GM12878 (cell line): ENCODE data around the gene ANTXR1. TPM values are rescaled to one million over a fixed set of nuclear protein-coding genes. Genes with fewer than 3 reads are reported as not detected.

Experiments used
- ATAC-seq: fragments of 200-7000 bp; cut with Tn5 transposase; 3 replicates; pipeline ENCODE4 v1.9.1; 2020; ENCODE audit warnings: mild to moderate bottlenecking, moderate library complexity
- BruUV-seq: library from RNA; stranded (reverse); fragments of 400-500 nt; replicated peaks from 2 replicates; lab custom pipeline; 2021; lab: Mats Ljungman, UMichigan
- CTCF ChIA-PET: fragments of 300-600 bp; sonication (Branson Sonifier 250); formaldehyde crosslinking; extraction: SDS; loops from one replicate; lab custom pipeline; 2021; ENCODE audit warnings: inconsistent platforms; lab: Yijun Ruan, JAX
- POLR2A ChIA-PET: fragments of 350-600 bp; formaldehyde crosslinking; extraction: SDS; loops from one replicate; lab custom pipeline; 2021; ENCODE audit warnings: inconsistent platforms; lab: Charles Lee
- RAD21 ChIA-PET: fragments of 300-600 bp; sonication (Branson Sonifier 250); formaldehyde crosslinking; loops from one replicate; lab custom pipeline; 2023; ENCODE audit warnings: antibody characterized with exemption; ENCODE audit not compliant: unreplicated experiment; lab: Charles Lee
- SMC1A ChIA-PET: fragments of 300-600 bp; sonication (Branson Sonifier 250); formaldehyde crosslinking; loops from one replicate; lab custom pipeline; 2023; ENCODE audit not compliant: unreplicated experiment, uncharacterized antibody; lab: Charles Lee
- DNase-seq: peaks from one replicate; pipeline ENCODE4 v3.0.0-alpha.2; 2011; ENCODE audit warnings: low read depth, low spot score
- FAIRE-seq: peaks from 3 replicates; lab custom pipeline; 2011; peaks lifted over from hg19 to GRCh38; lab: Jason Lieb, UNC
- H2AFZ ChIP-seq: 2 replicates; pipeline ENCODE4 v1.6.0; 2011; ENCODE audit warnings: low read depth, low read length, control low read depth; ENCODE audit not compliant: control insufficient read depth
- H3K27ac ChIP-seq: 2 replicates; pipeline ENCODE4 v1.5.1; 2011; ENCODE audit warnings: control low read depth; ENCODE audit not compliant: control insufficient read depth, insufficient read depth
- H3K27me3 ChIP-seq, 2 experiments: replicated peaks in 1 of 2; 2 replicates each; pipeline versions ENCODE4 v1.6.0 to v1.6.1; 2011; ENCODE audit warnings: low read length in 1 of 2; ENCODE audit not compliant: control insufficient read depth in 2 of 2, insufficient read depth in 2 of 2
- H3K36me3 ChIP-seq, 2 experiments: 2 replicates each; pipeline ENCODE4 v1.5.1; 2011; ENCODE audit warnings: low read length in 1 of 2; ENCODE audit not compliant: control insufficient read depth in 2 of 2, insufficient read depth in 2 of 2
- H3K4me1 ChIP-seq: 2 replicates; pipeline ENCODE4 v1.6.1; 2011; ENCODE audit warnings: mild to moderate bottlenecking, low read length, moderate library complexity, mixed read lengths; ENCODE audit not compliant: control insufficient read depth, insufficient read depth
- H3K4me2 ChIP-seq: 2 replicates; pipeline ENCODE4 v1.6.0; 2011; ENCODE audit warnings: control low read depth; ENCODE audit not compliant: control insufficient read depth, insufficient read depth
- H3K4me3 ChIP-seq: fragments of 200-600 bp; sonication (generic); 2 replicates; pipeline ENCODE4 v1.5.1; 2016
- H3K79me2 ChIP-seq: 2 replicates; pipeline ENCODE4 v1.6.0; 2011; ENCODE audit warnings: low read length; ENCODE audit not compliant: control insufficient read depth, insufficient read depth
- H3K9ac ChIP-seq: 2 replicates; pipeline ENCODE4 v1.8.0; 2011; ENCODE audit warnings: low read length, control low read depth, mixed read lengths; ENCODE audit not compliant: control insufficient read depth, insufficient read depth
- H3K9me3 ChIP-seq: replicated peaks from 3 replicates; pipeline ENCODE4 v1.5.1; 2011; ENCODE audit warnings: mild to moderate bottlenecking, low read length; ENCODE audit not compliant: control insufficient read depth, insufficient read depth
- H4K20me1 ChIP-seq: 2 replicates; pipeline ENCODE4 v1.6.0; 2011; ENCODE audit not compliant: control insufficient read depth, insufficient read depth
- CBX5 ChIP-seq: sonication (generic); IDR thresholded peaks from 2 replicates; pipeline ENCODE4 v1.6.1; 2016; ENCODE audit warnings: low read depth, moderate library complexity, mild to moderate bottlenecking, inconsistent platforms
- LARP7 ChIP-seq: fragments of 450-650 bp; IDR thresholded peaks from 2 replicates; pipeline ENCODE4 v1.6.1; 2017; ENCODE audit warnings: mild to moderate bottlenecking
- POLR2A ChIP-seq: IDR thresholded peaks from 2 replicates; pipeline ENCODE4 v1.6.1; 2011; ENCODE audit warnings: low read depth, mild to moderate bottlenecking, low read length
- POLR2AphosphoS5 ChIP-seq: IDR thresholded peaks from 2 replicates; pipeline ENCODE4 v1.6.1; 2011; ENCODE audit warnings: mild to moderate bottlenecking, low read length, inconsistent platforms
- SMAD5 ChIP-seq: IDR thresholded peaks from 2 replicates; pipeline ENCODE4 v1.6.1; 2016; ENCODE audit warnings: antibody characterized with exemption, low read depth
- SREBF1 ChIP-seq: IDR thresholded peaks from 2 replicates; pipeline ENCODE4 v1.6.1; 2012; ENCODE audit warnings: mild to moderate bottlenecking, low read length
- WGBS: methylation state at CpG from one replicate; pipeline ENCODE4 v1.1.6; 2016; ENCODE audit warnings: low lambda C conversion rate; ENCODE audit not compliant: insufficient replicate concordance, insufficient coverage; ENCODE audit errors: missing lambda C conversion rate; 5-methylcytosine and 5-hydroxymethylcytosine counted together
- in situ Hi-C: fragments of 300-500 bp; cut with MboI; formaldehyde crosslinking; loops from 9 replicates; pipeline ENCODE4 v1.14.3; 2018; ENCODE audit warnings: mixed read lengths
- intact Hi-C: fragments of 100-400 bp; cut with micrococcal nuclease; formaldehyde crosslinking; loops from one replicate; pipeline ENCODE4 v1.14.2; 2022; ENCODE audit not compliant: unreplicated experiment
- polyA plus RNA-seq, 11 experiments: library from polyadenylated mRNA; depleted of rRNA in 4 of 11; unstranded in 6 of 11; stranded (reverse) in 5 of 11; fragments of >200 nt; fragmentation: Nextera tagmentation in 4 of 11; fragmentation: Illumina TruSeq in 1 of 11; extraction: Ambion mirVana in 4 of 11; extraction: Trizol in 1 of 11; gene quantifications; 1 replicate in 1 of 11; 2 replicates in 10 of 11; pipeline versions ENCODE4 v1.2.1 to v1.2.3, GENCODE V29; 2011 to 2016; ENCODE audit warnings: inconsistent platforms in 2 of 11, missing spikeins in 2 of 11, low read depth in 1 of 11
- total RNA-seq, 4 experiments: library from RNA; depleted of rRNA in 3 of 4; stranded (reverse); fragments of >200 nt in 3 of 4; fragmentation: Illumina TruSeq in 1 of 4; extraction: Trizol in 1 of 4; gene quantifications; 2 replicates each; pipeline versions ENCODE4 v1.2.1 to v1.2.3, GENCODE V29; 2013 to 2021
- TF ChIP-seq, protein P1 (sequence below): fragments of 450-650 bp; IDR thresholded peaks from 2 replicates; pipeline ENCODE4 v1.6.1; 2017; ENCODE audit warnings: mild to moderate bottlenecking, moderate library complexity
- TF ChIP-seq, protein P2 (sequence below): IDR thresholded peaks from 2 replicates; pipeline ENCODE4 v1.6.1; 2012; ENCODE audit warnings: low read depth, low read length, improper control_type of control experiment
- TF ChIP-seq, protein P3 (sequence below): fragments of 450-650 bp; IDR thresholded peaks from 2 replicates; pipeline ENCODE4 v1.6.1; 2017; ENCODE audit warnings: low read depth, mild to moderate bottlenecking, moderate library complexity

The ANTXR1 gene
- total and polyA plus RNA-seq, 10 of the 15 experiments (the other 5 are each of a cell fraction or from before 2014, with no cell fraction given): 0.09 to 0.26 TPM; not detected in 8

- H2AFZ ChIP-seq: no peak overlapping the region
- TF ChIP-seq POLR2A: no peak
- TF ChIP-seq SMAD5: no peak
- TF ChIP-seq POLR2AphosphoS5: no peak
- TF ChIP-seq, all 136 proteins: peak for 0
- Histone ChIP-seq H3K4me3 (no peak overlapping the region), H3K9ac (no peak overlapping the region), H3K79me2 (no peaks in the 10 kb centered on the region), H3K4me1 (no peaks in the 10 kb centered on the region), H3K9me3 (no peaks in the 10 kb centered on the region), H3K27me3 (peaks cover 0 to 8% of the 10 kb centered on the region in 2 experiments; a peak in 2 of 4 replicates), H4K20me1 (no peaks in the 10 kb centered on the region), H3K36me3 (no peaks in the 10 kb centered on the region), H3K4me2 (no peak overlapping the region), H3K27ac (no peak overlapping the region)
- in situ Hi-C loops: no loop called here
- no peak for ATAC-seq
- ChIA-PET CTCF (interaction anchor here (0.6 kb wide), 1 partner anchor 1131 kb away, joined by 3 read pairs; no protein-coding TSS in a partner anchor), SMC1A (no interaction called here), POLR2A (no interaction called here), RAD21 (no interaction called here)
- WGBS: 21% methylated on average over 16 of the region's 16 CpGs
- no TSS peak for BruUV-seq
- DNase-seq: no peak
- FAIRE-seq: no peak
- intact Hi-C loops: no loop called here
These were observed 164.2 kb downstream of the ANTXR1 start for GRCh38 chr2:69177063-69177771.

DNA sequence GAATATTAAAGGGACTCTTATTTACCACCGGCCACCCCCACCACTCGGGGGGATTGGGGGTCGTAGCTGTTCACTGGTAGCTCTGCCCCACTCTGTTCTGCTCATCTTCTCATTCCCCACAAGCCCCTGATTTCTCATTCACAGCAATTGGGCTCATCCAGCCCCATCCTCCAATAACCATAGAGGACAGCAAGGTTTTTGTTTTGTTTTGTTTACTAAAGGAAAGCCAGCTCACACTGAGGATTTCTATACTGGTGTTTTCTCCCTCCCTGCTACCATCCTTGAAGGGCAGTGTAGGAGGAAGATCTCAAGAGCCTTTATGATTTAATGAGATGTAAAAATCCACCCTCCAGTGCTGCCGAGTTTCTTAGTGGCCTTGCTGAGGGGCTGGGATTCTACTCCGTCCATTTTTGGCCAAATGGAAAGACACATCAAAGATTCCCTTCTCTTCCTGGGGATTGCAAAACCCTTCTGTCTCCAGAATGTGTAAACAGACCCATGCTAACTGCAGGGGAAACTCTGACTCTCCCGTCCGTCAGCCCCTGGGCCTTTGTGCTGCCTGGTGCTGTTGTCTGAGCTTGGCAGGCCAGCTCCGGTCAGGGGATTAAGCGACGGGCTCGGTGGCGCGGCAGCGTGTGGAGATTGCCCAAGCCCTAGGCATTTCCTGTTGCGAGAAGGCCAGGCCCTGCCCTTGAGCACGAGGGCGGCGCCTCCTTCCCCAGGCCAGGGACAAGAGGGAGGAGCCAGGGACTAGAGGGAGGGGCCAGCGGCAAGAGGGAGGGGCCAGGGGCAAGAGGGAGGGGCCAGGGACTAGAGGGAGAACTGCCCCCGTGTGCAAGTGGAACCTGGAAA lies 165.0 kb downstream of the ANTXR1 start:
- no peak for ATAC-seq
- no peak overlapping the region for H3K4me2 ChIP-seq
- no peak overlapping the region for H3K4me3 ChIP-seq
- no peaks in the 10 kb centered on the region for H4K20me1 ChIP-seq
- DNase-seq: no peak
- RAD21 ChIA-PET: no interaction called here
- 38% methylated on average over 19 of the region's 20 CpGs for WGBS
- no peak overlapping the region for H3K9ac ChIP-seq
- H3K79me2 ChIP-seq: no peaks in the 10 kb centered on the region
- POLR2A ChIA-PET: no interaction called here
- intact Hi-C loops (no loop called here), in situ Hi-C loops (no loop called here)
- SMC1A ChIA-PET: no interaction called here
- H3K27me3 ChIP-seq: peaks cover 0 to 8% of the 10 kb centered on the region in 2 experiments; a peak in 2 of 4 replicates
- H3K36me3 ChIP-seq: no peaks in the 10 kb centered on the region
- no peak for FAIRE-seq
- BruUV-seq: no TSS peak
- no peak overlapping the region for H2AFZ ChIP-seq
- CTCF ChIA-PET: no interaction called here
- H3K27ac ChIP-seq: no peak overlapping the region
- H3K9me3 ChIP-seq: no peaks in the 10 kb centered on the region
- no peaks in the 10 kb centered on the region for H3K4me1 ChIP-seq
- TF ChIP-seq, protein P1, sequence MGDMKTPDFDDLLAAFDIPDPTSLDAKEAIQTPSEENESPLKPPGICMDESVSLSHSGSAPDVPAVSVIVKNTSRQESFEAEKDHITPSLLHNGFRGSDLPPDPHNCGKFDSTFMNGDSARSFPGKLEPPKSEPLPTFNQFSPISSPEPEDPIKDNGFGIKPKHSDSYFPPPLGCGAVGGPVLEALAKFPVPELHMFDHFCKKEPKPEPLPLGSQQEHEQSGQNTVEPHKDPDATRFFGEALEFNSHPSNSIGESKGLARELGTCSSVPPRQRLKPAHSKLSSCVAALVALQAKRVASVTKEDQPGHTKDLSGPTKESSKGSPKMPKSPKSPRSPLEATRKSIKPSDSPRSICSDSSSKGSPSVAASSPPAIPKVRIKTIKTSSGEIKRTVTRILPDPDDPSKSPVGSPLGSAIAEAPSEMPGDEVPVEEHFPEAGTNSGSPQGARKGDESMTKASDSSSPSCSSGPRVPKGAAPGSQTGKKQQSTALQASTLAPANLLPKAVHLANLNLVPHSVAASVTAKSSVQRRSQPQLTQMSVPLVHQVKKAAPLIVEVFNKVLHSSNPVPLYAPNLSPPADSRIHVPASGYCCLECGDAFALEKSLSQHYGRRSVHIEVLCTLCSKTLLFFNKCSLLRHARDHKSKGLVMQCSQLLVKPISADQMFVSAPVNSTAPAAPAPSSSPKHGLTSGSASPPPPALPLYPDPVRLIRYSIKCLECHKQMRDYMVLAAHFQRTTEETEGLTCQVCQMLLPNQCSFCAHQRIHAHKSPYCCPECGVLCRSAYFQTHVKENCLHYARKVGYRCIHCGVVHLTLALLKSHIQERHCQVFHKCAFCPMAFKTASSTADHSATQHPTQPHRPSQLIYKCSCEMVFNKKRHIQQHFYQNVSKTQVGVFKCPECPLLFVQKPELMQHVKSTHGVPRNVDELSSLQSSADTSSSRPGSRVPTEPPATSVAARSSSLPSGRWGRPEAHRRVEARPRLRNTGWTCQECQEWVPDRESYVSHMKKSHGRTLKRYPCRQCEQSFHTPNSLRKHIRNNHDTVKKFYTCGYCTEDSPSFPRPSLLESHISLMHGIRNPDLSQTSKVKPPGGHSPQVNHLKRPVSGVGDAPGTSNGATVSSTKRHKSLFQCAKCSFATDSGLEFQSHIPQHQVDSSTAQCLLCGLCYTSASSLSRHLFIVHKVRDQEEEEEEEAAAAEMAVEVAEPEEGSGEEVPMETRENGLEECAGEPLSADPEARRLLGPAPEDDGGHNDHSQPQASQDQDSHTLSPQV: no peak
- TF ChIP-seq, protein P2, sequence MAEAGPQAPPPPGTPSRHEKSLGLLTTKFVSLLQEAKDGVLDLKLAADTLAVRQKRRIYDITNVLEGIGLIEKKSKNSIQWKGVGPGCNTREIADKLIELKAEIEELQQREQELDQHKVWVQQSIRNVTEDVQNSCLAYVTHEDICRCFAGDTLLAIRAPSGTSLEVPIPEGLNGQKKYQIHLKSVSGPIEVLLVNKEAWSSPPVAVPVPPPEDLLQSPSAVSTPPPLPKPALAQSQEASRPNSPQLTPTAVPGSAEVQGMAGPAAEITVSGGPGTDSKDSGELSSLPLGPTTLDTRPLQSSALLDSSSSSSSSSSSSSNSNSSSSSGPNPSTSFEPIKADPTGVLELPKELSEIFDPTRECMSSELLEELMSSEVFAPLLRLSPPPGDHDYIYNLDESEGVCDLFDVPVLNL: no peak
- no peak for TF ChIP-seq CBX5
- TF ChIP-seq, protein P3, sequence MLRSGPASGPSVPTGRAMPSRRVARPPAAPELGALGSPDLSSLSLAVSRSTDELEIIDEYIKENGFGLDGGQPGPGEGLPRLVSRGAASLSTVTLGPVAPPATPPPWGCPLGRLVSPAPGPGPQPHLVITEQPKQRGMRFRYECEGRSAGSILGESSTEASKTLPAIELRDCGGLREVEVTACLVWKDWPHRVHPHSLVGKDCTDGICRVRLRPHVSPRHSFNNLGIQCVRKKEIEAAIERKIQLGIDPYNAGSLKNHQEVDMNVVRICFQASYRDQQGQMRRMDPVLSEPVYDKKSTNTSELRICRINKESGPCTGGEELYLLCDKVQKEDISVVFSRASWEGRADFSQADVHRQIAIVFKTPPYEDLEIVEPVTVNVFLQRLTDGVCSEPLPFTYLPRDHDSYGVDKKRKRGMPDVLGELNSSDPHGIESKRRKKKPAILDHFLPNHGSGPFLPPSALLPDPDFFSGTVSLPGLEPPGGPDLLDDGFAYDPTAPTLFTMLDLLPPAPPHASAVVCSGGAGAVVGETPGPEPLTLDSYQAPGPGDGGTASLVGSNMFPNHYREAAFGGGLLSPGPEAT: no peak
- no peak for TF ChIP-seq SREBF1
- no peak for TF ChIP-seq LARP7
